ENCODE data around the gene KRT2.

DNA sequence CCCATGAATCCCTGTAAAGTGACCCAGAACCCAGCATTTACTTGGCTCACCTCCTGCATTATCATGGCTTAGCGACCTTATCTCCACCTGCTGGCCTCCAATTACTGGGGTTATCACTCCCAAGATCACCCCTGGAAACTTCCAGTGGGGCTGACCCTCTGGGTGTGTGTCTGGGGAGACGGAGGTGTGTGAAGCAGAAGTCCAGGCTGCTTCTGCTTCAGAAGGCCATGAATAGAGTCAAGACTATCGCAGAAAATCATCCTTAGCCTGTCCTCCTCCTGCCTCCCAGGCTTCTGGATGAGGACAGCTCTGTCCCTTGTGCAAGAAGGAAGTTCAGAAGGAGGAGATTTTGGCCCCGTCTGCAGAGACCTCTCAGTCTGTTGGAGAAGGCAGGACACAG, 50.3 kb downstream of the KRT2 start:
- TF ChIP-seq FOS (IDR thresholded peaks at IDR 0.05; ENCODE audit: borderline replicate concordance, insufficient read depth, low read length) (no peak), POLR2A (IDR thresholded peaks at IDR 0.05; ENCODE audit: low read depth, low read length) (no peak), POLR2AphosphoS5 (IDR thresholded peaks at IDR 0.05; ENCODE audit: insufficient read depth, low read depth, low read length) (no peak)
- TF ChIP-seq, protein P1, sequence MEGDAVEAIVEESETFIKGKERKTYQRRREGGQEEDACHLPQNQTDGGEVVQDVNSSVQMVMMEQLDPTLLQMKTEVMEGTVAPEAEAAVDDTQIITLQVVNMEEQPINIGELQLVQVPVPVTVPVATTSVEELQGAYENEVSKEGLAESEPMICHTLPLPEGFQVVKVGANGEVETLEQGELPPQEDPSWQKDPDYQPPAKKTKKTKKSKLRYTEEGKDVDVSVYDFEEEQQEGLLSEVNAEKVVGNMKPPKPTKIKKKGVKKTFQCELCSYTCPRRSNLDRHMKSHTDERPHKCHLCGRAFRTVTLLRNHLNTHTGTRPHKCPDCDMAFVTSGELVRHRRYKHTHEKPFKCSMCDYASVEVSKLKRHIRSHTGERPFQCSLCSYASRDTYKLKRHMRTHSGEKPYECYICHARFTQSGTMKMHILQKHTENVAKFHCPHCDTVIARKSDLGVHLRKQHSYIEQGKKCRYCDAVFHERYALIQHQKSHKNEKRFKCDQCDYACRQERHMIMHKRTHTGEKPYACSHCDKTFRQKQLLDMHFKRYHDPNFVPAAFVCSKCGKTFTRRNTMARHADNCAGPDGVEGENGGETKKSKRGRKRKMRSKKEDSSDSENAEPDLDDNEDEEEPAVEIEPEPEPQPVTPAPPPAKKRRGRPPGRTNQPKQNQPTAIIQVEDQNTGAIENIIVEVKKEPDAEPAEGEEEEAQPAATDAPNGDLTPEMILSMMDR (IDR thresholded peaks at IDR 0.05; ENCODE audit: extremely low read depth in 1 of 2, insufficient read depth in 1 of 2, low read depth in 1 of 2, low read length in 2 of 2), result no peak

Measured in endothelial cell of umbilical vein (primary cell).